Measurements from ENCODE around the gene PEX11G.
"Not testable (repeated sequence)": the region's sequence is repeated elsewhere in the genome, so short reads cannot be mapped to it uniquely, and the experiment has no call there.

Gene PEX11G

DNA sequence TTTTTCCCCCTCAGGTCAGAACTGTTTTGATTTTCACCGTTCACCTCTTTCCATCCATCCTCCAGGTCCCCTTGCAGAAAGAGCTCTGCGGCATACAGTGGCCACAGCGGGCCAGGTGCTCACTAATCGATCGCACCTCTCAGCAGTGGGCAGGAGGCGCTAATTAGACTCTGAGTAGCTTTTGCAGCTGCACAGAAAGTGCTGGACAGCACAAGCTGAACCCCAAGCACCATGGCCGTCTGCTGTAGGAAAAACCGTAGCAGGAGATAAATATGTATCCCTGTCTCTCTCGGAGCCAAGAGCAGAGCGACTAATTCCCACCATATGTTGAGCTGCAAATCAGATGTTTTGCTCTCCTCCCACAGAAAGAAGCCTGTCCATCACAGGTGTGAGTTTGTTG is 54.4 kb downstream of the PEX11G start:
- Histone ChIP-seq H3K27me3 (ENCODE audit: control insufficient read depth in 1 of 2, insufficient read depth in 2 of 2, low read length in 2 of 2) (no peaks in the 10 kb centered on the region), H3K9ac (ENCODE audit: low read depth in 1 of 2, low read length in 2 of 2) (no peak overlapping the region), H3K36me3 (ENCODE audit: control insufficient read depth in 1 of 2, insufficient read depth in 2 of 2, low read length in 2 of 2) (peaks cover 0 to 5% of the 10 kb centered on the region in 2 donors), H3K4me3 (ENCODE audit: low read depth in 1 of 2, low read length in 2 of 2) (no peak overlapping the region), H3K27ac (ENCODE audit: low read depth, low read length) (no peak overlapping the region), H3K4me1 (ENCODE audit: control insufficient read depth in 1 of 2, insufficient read depth in 2 of 2, low read length in 2 of 2) (no peaks in the 10 kb centered on the region), H3K9me3 (ENCODE audit: control insufficient read depth in 1 of 2, low read length in 2 of 2) (no peaks in the 10 kb centered on the region)

GRCh38 chr19:7433456-7433855 is 55.4 kb downstream of the PEX11G start:
- H3K4me3 ChIP-seq (ENCODE audit: low read depth in 1 of 2, low read length in 2 of 2); H3K36me3 ChIP-seq (ENCODE audit: control insufficient read depth in 1 of 2, insufficient read depth in 2 of 2, low read length in 2 of 2); H3K27me3 ChIP-seq (ENCODE audit: control insufficient read depth in 1 of 2, insufficient read depth in 2 of 2, low read length in 2 of 2): not testable (repeated sequence)

DNA sequence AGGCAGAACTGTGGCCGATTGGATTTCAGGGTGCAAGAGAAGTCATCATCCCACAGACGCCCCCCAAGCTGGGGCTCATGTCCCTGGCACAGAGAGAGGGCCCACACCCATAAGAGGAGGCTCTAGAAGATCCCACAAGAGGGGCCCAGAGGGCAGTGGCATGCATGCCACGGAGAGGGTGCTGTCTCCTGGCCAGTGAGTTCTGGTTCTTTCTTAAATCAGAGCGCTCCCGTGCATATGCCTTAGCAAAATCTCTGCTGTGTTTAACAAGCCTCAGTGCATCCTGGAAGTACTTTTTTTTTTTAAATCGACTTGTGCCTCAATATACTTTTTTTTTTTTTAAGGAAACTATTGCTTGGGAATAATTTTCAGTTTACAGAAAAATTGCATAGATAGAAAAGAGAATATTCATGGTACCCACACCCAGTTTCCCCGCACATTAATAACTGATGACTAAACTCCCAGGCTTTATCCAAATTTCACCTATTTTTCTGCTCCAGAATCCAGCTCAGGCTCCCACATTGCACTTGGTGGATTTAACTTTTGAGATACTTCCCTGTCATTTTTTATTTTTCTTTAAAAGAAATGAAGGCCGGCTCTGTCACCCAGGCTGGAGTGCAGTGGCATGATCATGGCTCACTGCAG is 59.1 kb downstream of the PEX11G start:
- Histone ChIP-seq H3K36me3 (ENCODE audit: control insufficient read depth in 1 of 2, insufficient read depth in 2 of 2, low read length in 2 of 2) (peaks cover 0 to 5% of the 10 kb centered on the region in 2 donors), H3K4me3 (ENCODE audit: low read depth in 1 of 2, low read length in 2 of 2) (no peak overlapping the region), H3K9ac (ENCODE audit: low read depth in 1 of 2, low read length in 2 of 2) (no peak overlapping the region)

More at GRCh38 chr19:7433456-7433855, 55.4 kb downstream of the PEX11G start:
- H3K9ac ChIP-seq (ENCODE audit: low read depth in 1 of 2, low read length in 2 of 2); H3K9me3 ChIP-seq (ENCODE audit: control insufficient read depth in 1 of 2, low read length in 2 of 2); H3K4me1 ChIP-seq (ENCODE audit: control insufficient read depth in 1 of 2, insufficient read depth in 2 of 2, low read length in 2 of 2); H3K27ac ChIP-seq (ENCODE audit: low read depth, low read length): not testable (repeated sequence)

GRCh38 chr19:7428651-7429113 is 60.2 kb downstream of the PEX11G start:
- Histone ChIP-seq H3K9me3 (ENCODE audit: control insufficient read depth in 1 of 2, low read length in 2 of 2) (no peaks in the 10 kb centered on the region), H3K4me3 (ENCODE audit: low read depth in 1 of 2, low read length in 2 of 2) (peak overlapping the region in 1 of 2 donors; percentile 54), H3K4me1 (ENCODE audit: control insufficient read depth in 1 of 2, insufficient read depth in 2 of 2, low read length in 2 of 2) (peaks cover 11 to 20% of the 10 kb centered on the region in 2 donors), H3K9ac (ENCODE audit: low read depth in 1 of 2, low read length in 2 of 2) (no peak overlapping the region), H3K27ac (ENCODE audit: low read depth, low read length) (no peak overlapping the region), H3K27me3 (ENCODE audit: control insufficient read depth in 1 of 2, insufficient read depth in 2 of 2, low read length in 2 of 2) (no peaks in the 10 kb centered on the region), H3K36me3 (ENCODE audit: control insufficient read depth in 1 of 2, insufficient read depth in 2 of 2, low read length in 2 of 2) (peaks cover 0 to 4% of the 10 kb centered on the region in 2 donors)

More for the DNA sequence above, 59.1 kb downstream of the PEX11G start:
- Histone ChIP-seq H3K27ac (ENCODE audit: low read depth, low read length) (no peak overlapping the region), H3K9me3 (ENCODE audit: control insufficient read depth in 1 of 2, low read length in 2 of 2) (no peaks in the 10 kb centered on the region), H3K27me3 (ENCODE audit: control insufficient read depth in 1 of 2, insufficient read depth in 2 of 2, low read length in 2 of 2) (no peaks in the 10 kb centered on the region), H3K4me1 (ENCODE audit: control insufficient read depth in 1 of 2, insufficient read depth in 2 of 2, low read length in 2 of 2) (peaks cover 11 to 20% of the 10 kb centered on the region in 2 donors)

DNA sequence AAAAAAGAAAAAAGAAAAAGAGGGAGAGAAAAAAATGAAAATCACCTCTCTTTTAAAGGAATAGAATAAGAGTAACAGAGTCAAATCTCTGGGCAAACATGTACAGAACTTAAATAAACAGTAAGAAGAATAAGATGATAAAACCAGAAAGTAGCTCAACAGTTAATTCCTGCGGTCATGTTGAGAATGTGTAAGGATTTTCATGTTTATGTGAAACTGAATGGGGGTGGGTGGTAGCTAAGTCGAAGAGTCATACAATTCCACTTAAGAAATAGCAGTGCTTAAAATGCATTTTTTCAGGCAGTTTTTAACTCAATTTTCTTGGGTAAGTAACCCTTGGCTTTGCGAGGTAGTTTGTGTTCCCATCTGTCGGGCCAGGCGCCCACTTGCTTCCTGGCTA is 60.9 kb downstream of the PEX11G start:
- no peak overlapping the region for H3K9ac ChIP-seq (ENCODE audit: low read depth in 1 of 2, low read length in 2 of 2)
- H3K36me3 ChIP-seq (ENCODE audit: control insufficient read depth in 1 of 2, insufficient read depth in 2 of 2, low read length in 2 of 2), result peaks cover 3 to 7% of the 10 kb centered on the region in 2 donors
- H3K27me3 ChIP-seq (ENCODE audit: control insufficient read depth in 1 of 2, insufficient read depth in 2 of 2, low read length in 2 of 2), result no peaks in the 10 kb centered on the region
- no peaks in the 10 kb centered on the region for H3K9me3 ChIP-seq (ENCODE audit: control insufficient read depth in 1 of 2, low read length in 2 of 2)
- peaks cover 11 to 20% of the 10 kb centered on the region in 2 donors for H3K4me1 ChIP-seq (ENCODE audit: control insufficient read depth in 1 of 2, insufficient read depth in 2 of 2, low read length in 2 of 2)
- H3K4me3 ChIP-seq (ENCODE audit: low read depth in 1 of 2, low read length in 2 of 2), result no peak overlapping the region
- no peak overlapping the region for H3K27ac ChIP-seq (ENCODE audit: low read depth, low read length)

GRCh38 chr19:7426986-7427385 is 61.8 kb downstream of the PEX11G start:
- H3K9me3 ChIP-seq (ENCODE audit: control insufficient read depth in 1 of 2, low read length in 2 of 2), result no peaks in the 10 kb centered on the region
- H3K36me3 ChIP-seq (ENCODE audit: control insufficient read depth in 1 of 2, insufficient read depth in 2 of 2, low read length in 2 of 2), result peaks cover 6 to 7% of the 10 kb centered on the region in 2 donors
- no peak overlapping the region for H3K27ac ChIP-seq (ENCODE audit: low read depth, low read length)
- H3K9ac ChIP-seq (ENCODE audit: low read depth in 1 of 2, low read length in 2 of 2), result no peak overlapping the region
- H3K4me3 ChIP-seq (ENCODE audit: low read depth in 1 of 2, low read length in 2 of 2), result no peak overlapping the region
- H3K27me3 ChIP-seq (ENCODE audit: control insufficient read depth in 1 of 2, insufficient read depth in 2 of 2, low read length in 2 of 2), result no peaks in the 10 kb centered on the region
- H3K4me1 ChIP-seq (ENCODE audit: control insufficient read depth in 1 of 2, insufficient read depth in 2 of 2, low read length in 2 of 2), result peaks cover 11 to 20% of the 10 kb centered on the region in 2 donors

All from duodenal mucosa (tissue), 2 donors.